KMS-11 (cell line): ENCODE results near the gene SCUBE1.

Experiments used
- H2AFZ ChIP-seq: fragments of 200-600 bp; sonication (generic); 2 replicates; pipeline ENCODE4 v1.6.1; 2016; ENCODE audit warnings: antibody characterized with exemption, mixed run types, low read depth
- H3K27ac ChIP-seq: fragments of 200-600 bp; sonication (generic); 2 replicates; pipeline ENCODE4 v1.6.1; 2016; ENCODE audit warnings: mild to moderate bottlenecking, mixed run types
- H3K27me3 ChIP-seq: fragments of 200-600 bp; sonication (generic); 2 replicates; pipeline ENCODE4 v1.6.1; 2017; ENCODE audit warnings: mild to moderate bottlenecking, low read depth, mixed run types, moderate library complexity; ENCODE audit not compliant: insufficient read depth
- H3K36me3 ChIP-seq: fragments of 200-600 bp; sonication (generic); 2 replicates; pipeline ENCODE4 v1.6.1; 2017; ENCODE audit warnings: mild to moderate bottlenecking, mixed run types; ENCODE audit not compliant: insufficient read depth
- H3K4me1 ChIP-seq: fragments of 200-600 bp; sonication (generic); 2 replicates; pipeline ENCODE4 v1.6.1; 2016; ENCODE audit warnings: mild to moderate bottlenecking, low read depth, mixed run types; ENCODE audit not compliant: poor library complexity, severe bottlenecking
- H3K4me2 ChIP-seq: fragments of 200-600 bp; sonication (generic); 2 replicates; pipeline ENCODE4 v1.7.0; 2016; ENCODE audit warnings: mild to moderate bottlenecking, mixed run types
- H3K4me3 ChIP-seq: fragments of 200-600 bp; sonication (generic); IDR thresholded peaks from 2 replicates; pipeline ENCODE4 v1.6.1; 2017; ENCODE audit warnings: low read depth, low read length, mixed read lengths; ENCODE audit not compliant: insufficient read depth
- H3K79me2 ChIP-seq: fragments of 200-600 bp; sonication (generic); 2 replicates; pipeline ENCODE4 v1.6.1; 2016; ENCODE audit warnings: low read depth, mixed run types; ENCODE audit not compliant: insufficient read depth
- H3K9ac ChIP-seq: fragments of 200-600 bp; sonication (generic); 2 replicates; pipeline ENCODE4 v1.6.1; 2016; ENCODE audit warnings: mild to moderate bottlenecking, mixed run types
- H4K20me1 ChIP-seq: fragments of 200-600 bp; sonication (generic); 2 replicates; pipeline ENCODE4 v1.6.1; 2016; ENCODE audit warnings: mild to moderate bottlenecking, mixed run types; ENCODE audit not compliant: insufficient read depth
- TF ChIP-seq, protein P1 (sequence below): fragments of 200-600 bp; sonication (generic); conservative IDR thresholded peaks from 2 replicates; pipeline ENCODE4 v1.6.1; 2017; ENCODE audit warnings: low read depth, mild to moderate bottlenecking, antibody characterized with exemption, low read length, moderate library complexity, mixed read lengths

The SCUBE1 gene

GRCh38 chr22:43273902-43274484 is 69.2 kb downstream of the SCUBE1 start:
- no peak overlapping the region; the same call in 1 of the 2 replicates for H2AFZ ChIP-seq
- no peak overlapping the region for H3K4me2 ChIP-seq
- H3K4me3 ChIP-seq: no peak overlapping the region
- H3K27ac ChIP-seq: peak overlapping the region; percentile 75; the same call in 1 of the 2 replicates
- TF ChIP-seq, protein P1, sequence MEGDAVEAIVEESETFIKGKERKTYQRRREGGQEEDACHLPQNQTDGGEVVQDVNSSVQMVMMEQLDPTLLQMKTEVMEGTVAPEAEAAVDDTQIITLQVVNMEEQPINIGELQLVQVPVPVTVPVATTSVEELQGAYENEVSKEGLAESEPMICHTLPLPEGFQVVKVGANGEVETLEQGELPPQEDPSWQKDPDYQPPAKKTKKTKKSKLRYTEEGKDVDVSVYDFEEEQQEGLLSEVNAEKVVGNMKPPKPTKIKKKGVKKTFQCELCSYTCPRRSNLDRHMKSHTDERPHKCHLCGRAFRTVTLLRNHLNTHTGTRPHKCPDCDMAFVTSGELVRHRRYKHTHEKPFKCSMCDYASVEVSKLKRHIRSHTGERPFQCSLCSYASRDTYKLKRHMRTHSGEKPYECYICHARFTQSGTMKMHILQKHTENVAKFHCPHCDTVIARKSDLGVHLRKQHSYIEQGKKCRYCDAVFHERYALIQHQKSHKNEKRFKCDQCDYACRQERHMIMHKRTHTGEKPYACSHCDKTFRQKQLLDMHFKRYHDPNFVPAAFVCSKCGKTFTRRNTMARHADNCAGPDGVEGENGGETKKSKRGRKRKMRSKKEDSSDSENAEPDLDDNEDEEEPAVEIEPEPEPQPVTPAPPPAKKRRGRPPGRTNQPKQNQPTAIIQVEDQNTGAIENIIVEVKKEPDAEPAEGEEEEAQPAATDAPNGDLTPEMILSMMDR: peak; percentile 62
- H3K79me2 ChIP-seq: no peaks in the 10 kb centered on the region
- no peak overlapping the region for H3K9ac ChIP-seq
- H3K27me3 ChIP-seq: no peaks in the 10 kb centered on the region; the same call in 1 of the 2 replicates
- no peaks in the 10 kb centered on the region for H4K20me1 ChIP-seq
- H3K4me1 ChIP-seq: peaks cover 49% of the 10 kb centered on the region
- H3K36me3 ChIP-seq: no peaks in the 10 kb centered on the region

DNA sequence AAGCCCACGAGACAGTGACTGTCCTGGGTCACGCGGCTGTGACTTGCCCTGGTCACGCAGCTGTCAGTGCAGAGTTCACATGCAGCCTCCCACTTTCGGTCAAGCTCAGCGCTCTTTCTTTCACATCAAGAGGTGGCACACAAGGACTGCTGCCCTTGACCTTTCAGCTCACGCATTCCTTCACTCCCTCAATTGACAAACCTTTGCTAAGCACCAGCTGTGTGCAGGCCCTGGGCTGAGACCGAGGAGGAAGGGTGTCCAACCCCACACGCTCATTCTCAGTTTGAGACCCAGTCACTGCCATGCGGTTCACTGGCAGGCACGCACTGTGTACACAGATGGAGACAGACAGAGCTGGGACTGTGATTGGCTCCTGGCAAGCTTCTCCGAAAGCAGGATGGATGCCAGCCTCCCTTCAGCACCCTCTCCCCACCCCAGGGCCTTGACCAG is 70.3 kb downstream of the SCUBE1 start:
- Histone ChIP-seq H3K4me3 (no peak overlapping the region), H3K4me2 (peak overlapping the region; percentile 23; the same call in 1 of the 2 replicates), H3K27me3 (no peaks in the 10 kb centered on the region; the same call in 1 of the 2 replicates), H4K20me1 (no peaks in the 10 kb centered on the region), H3K79me2 (no peaks in the 10 kb centered on the region), H3K9ac (peak overlapping the region; percentile 13; the same call in 1 of the 2 replicates), H3K4me1 (peaks cover 49% of the 10 kb centered on the region), H3K36me3 (no peaks in the 10 kb centered on the region), H2AFZ (peak overlapping the region; percentile 41; the same call in 1 of the 2 replicates), H3K27ac (peak overlapping the region; percentile 75; the same call in 1 of the 2 replicates)
- TF ChIP-seq, protein P1: no peak

DNA sequence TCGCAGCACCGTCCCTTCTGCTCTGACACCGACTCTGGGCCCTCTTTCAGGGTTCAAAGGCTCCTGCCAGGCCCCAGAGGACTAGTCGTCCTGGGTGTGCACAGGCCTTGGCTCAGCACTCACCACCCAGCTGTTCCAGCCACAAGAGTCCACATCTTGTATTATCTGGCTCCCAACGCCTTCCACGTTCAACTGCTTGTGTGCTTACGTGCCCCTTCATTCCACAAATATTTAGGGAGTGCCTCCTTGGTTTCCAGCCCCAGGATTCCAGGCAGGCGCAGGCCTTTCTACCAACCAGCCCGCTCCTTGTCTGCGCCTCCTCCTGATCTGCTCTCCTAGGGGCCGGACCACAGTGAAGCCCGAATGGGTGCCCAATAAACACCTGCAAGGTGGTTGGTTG is 70.9 kb downstream of the SCUBE1 start:
- Histone ChIP-seq H3K36me3 (no peaks in the 10 kb centered on the region), H4K20me1 (no peaks in the 10 kb centered on the region), H3K4me1 (peaks cover 49% of the 10 kb centered on the region), H3K27ac (peak overlapping the region; percentile 75; the same call in 1 of the 2 replicates), H3K4me3 (no peak overlapping the region), H3K9ac (peak overlapping the region; percentile 13; the same call in 1 of the 2 replicates), H3K4me2 (peak overlapping the region; percentile 23; the same call in 1 of the 2 replicates), H2AFZ (peak overlapping the region; percentile 41; the same call in 1 of the 2 replicates), H3K27me3 (no peaks in the 10 kb centered on the region; the same call in 1 of the 2 replicates), H3K79me2 (no peaks in the 10 kb centered on the region)
- TF ChIP-seq, protein P1: no peak

DNA sequence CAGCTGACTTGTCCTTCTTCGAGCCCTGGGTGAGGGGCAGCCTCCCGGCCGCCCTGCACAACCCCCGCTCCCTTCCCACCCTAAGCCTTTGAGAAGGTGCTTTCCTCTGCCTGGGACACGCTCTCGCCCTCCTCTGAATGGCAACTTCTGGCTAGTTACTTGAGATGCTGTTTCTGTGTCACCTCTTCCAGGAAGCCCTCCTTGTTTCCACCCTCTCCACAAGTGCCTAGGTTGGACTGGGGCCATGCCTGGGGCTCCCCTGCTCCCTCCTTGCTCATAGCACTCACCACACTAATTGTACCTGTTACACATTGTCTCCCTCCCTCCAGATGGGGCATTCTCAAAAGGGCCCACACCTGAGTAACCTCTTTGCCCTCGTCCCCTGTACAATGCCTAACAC is 72.2 kb downstream of the SCUBE1 start:
- peak overlapping the region; percentile 72 for H3K4me2 ChIP-seq
- H3K79me2 ChIP-seq: no peaks in the 10 kb centered on the region
- H3K9ac ChIP-seq: peak overlapping the region; percentile 32; the same call in 1 of the 2 replicates
- TF ChIP-seq, protein P1: no peak
- peak overlapping the region; percentile 75 for H3K27ac ChIP-seq
- H4K20me1 ChIP-seq: no peaks in the 10 kb centered on the region
- no peak overlapping the region for H3K4me3 ChIP-seq
- peak overlapping the region; percentile 35; the same call in 1 of the 2 replicates for H2AFZ ChIP-seq
- H3K4me1 ChIP-seq: peaks cover 49% of the 10 kb centered on the region
- no peaks in the 10 kb centered on the region for H3K36me3 ChIP-seq
- H3K27me3 ChIP-seq: no peaks in the 10 kb centered on the region; the same call in 1 of the 2 replicates
